HG02885 (cell line): ENCODE data around the gene ADM5.

Experiments used
- ATAC-seq: cut with Tn5 transposase; IDR thresholded peaks from one replicate; pipeline ENCODE4 v1.9.1; 2021; ENCODE audit warnings: mild to moderate bottlenecking; ENCODE audit not compliant: unreplicated experiment, poor library complexity

Gene ADM5

DNA sequence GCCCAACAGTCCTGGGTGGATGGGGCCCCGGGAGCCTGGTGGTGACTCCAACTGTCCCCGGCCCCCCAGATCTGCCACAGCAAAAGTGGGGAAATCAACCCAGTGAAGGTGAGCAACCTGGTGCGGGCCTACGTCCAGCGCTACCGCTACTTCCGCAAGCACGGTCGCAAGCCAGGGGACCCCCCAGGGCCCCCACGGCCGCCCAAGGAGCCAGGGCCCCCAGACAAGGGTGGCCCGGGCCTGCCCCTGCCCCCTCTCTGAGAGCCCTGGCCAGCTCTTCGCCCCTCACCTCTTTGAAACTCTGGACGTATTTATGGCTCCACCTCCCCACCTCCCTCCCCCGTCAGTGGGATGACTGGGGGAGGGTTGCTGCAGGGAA, 31.3 kb upstream of the ADM5 start:
- ATAC-seq = no peak

DNA sequence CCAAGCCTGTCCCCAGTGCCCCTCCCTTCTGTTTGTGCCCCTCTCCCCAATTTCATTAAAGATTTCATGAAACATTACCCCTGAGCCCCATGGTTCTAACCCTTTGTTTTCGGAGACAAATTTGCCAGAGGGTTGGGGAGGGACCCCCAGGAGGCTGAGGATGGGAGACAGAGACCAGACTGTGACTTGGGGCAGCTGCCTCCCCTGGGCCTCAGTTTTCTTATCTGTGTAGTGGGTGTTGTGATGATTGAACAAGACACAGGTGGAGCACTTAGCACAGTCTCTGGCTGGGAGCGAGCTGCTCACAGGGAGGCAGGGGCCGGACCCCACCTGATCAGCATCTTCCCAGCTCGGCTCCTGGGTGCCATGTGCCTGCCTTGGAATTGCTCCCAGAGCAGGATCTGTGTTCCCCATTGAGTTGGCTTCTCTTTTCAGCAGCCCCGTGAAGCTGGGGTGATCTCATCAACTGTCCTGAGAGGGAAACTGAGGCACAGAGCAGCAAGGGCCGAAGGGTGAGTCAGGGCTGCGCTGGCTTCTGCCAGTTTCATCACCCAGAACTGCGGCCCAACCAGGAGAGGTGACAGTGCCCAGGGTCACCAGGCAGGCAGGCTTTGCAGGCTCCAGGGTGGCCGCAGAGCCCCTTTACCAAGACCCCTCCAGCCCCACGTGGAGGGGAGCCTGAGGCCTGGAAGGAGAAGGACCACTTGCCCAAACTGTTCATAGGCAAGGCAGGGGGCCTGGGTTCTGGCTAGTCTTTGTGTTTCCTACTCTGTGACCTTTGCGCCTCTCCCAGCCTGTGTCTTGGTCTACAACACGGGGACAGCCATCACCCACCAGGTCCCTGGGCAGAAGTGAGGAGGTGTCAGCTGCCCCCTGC, 30.6 kb upstream of the ADM5 start:
- ATAC-seq = no peak

DNA sequence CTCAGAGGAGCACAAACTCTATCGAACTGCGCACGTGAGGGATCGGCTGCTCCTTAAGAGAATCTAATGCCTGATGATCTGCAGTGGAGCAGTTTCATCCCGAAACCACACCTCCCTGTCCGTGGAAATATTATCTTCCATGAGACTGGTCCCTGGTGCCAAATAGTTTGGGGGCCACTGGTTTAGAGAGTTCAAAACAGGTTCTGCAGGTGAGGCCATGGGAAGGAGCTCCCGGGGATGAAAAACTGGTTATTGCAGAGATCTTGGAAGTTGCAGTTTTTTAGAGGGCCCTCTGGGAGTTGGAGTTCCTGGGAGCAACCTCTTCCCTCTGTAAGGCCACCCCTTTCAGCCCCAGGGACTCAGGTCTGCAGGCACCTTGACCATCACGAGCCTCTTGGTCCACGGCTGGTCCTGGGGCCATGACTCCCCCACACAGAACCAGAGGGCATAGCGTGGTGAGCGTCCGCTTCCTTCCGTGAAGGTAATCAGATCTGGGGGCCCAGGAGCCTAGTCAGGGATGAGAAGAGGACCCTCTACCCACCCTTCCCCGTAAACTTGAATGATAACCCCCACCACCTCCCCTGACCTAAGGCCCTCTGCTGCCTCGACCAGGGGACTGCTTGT, 28.9 kb upstream of the ADM5 start:
- no peak for ATAC-seq

DNA sequence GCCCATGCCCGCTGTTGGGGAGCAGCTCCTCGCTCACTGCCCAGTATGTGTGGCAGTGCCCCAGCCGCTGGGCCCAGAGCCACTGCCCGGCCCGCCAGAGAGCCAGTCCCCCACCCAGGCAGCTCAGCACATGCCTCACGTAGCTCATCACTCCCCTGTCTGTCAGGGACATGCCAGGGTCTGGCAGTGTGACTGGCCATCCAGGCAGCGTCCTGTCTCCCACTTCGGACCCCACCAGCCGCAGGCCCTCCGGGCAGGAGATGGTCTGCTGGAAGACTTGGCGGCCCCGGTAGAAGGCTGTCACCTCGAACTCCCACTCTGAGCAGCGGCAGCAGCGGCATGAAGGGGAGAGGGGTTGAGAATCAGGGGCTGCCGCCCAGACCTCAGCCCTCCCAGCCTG, 27.4 kb upstream of the ADM5 start:
- ATAC-seq = no peak

DNA sequence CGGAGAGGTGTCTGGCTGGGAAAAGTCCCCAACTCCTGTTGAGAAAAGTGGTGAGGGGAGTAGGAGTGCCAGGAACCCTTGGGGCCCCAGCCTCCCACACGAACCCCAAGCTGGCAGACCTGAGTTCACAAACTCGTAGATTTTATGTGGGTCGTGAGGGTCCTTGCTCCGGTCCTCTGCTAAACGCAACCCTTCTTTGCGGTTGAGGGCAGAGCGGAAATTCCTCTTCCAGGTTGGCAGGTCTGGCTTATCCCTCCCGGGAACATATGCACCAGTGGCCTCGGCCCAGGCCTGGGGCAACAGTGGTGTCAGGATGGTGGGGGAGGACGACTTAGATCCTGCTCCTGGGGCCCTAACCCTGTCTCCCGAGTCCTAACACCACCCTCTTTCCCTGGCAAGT, 26.2 kb upstream of the ADM5 start:
- no peak for ATAC-seq

DNA sequence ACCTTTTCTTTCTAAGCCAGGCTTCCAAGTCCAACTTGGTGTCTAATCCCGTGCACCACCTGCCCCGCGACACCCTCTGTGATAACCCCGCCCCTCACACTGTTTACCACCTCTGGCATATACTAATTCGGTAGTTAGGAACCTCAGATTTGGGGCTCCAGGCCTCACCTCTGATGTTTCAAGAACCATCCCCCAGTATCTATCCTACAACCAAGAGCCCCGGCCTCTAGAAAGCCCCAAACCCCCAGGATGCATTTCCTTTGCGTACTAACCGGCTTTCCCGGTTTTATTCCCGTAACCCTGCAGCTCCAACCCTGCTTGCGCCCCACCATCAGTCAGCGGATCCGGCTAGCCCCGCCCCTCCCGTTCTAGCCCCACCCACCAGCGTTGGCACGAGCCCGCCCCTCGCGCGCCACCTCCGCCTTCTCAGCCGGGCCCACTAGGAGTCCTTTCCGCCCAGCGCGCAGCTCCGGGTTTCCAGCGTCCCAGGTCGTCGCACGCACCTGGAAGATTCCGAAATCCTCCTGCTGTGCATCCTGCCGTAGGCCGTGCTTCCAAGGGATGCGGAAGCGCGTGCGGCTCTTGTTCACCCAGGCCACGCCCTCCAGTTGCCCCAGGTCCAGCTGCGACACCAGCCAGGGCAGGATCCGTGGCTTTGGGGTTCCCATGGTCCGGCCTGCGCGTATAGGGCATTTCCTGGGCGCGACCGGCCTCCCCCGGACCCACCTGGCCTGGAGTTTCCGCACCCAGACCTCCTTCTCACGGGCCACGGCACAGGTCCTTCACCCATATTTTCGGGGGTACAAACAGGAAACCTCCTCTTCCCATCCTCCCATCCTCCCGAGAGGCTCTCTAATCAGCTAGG, 25.0 kb upstream of the ADM5 start:
- peak; percentile 50 for ATAC-seq

DNA sequence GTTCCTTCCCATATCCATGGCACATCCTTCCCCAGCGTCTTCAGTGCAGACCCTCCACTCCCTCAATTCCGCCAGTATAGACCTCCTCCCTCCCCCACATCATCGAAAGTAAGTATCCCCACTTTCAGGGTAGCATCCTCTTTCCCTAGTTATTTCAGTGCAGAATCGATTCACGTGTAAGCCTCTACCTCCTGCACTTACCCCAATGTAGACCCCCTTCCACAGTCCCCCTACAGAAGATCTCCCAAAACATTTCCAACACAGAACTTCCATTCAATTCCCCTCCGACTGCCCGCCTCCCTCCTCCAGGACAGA, 24.4 kb upstream of the ADM5 start:
- no peak for ATAC-seq

DNA sequence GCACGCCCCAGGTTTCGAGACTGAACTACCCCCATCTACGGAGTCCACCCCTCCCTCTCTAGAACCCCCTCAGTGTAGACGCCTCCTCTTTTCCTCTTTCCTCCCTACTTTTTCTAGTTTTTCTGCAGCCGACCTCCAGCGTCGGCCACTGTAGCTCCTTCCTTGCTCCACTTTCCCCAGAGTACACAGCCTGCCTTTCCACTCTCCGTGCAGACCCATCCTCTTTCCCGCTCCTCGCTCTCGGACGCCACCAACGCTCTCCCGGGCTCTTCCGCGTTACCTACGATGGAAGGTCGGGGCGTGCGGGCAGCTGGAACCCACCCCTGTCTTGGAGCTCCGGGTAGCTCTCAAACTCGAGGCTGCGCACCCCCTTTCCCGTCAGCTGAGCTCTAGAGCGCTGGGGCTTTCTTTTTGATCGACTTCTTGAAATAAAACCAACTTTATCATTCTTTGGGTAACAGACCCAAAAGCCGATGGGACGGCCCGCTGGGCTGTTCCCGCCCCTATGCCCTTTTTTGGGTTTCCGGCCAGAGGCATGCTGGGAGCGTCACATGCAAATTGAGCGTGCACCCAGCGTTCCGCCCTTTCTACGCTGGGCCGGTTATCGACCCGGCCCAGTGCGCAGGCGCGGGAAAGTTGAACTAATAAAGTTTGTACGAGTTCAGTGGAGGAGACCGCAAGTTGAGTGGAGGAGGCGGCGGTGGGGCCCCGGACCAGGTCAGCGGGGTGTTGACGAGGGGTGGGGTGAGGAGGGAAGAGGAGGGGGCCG, 23.9 kb upstream of the ADM5 start, which contains the start of the genes BCL2L12 and IRF3:
Gene BCL2L12 (plus strand): TSS at position 583 of the 769 bp plus-strand sequence. CDS start 760 bp downstream, outside the sequence.
Gene IRF3 (minus strand): TSS at position 507 of the 769 bp plus-strand sequence. CDS start 1,019 bp downstream, outside the sequence.
- ATAC-seq = peak; percentile 83

DNA sequence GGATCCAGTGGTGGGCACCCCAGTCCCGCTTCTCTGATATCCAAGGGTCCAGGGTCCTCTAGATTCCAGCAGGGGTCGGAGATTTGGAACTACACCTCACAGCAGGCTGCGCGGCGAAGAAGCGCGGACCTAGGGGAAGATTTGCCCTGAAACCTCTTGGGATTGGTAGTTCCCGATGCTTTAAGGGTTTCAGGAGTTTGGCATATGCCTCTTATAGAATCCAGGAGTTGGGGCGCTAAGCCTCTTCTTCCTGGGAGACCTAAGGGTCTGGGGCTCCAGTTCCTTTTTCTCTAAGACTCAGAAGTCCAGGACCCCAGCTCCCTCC, 23.3 kb upstream of the ADM5 start:
- ATAC-seq = no peak

DNA sequence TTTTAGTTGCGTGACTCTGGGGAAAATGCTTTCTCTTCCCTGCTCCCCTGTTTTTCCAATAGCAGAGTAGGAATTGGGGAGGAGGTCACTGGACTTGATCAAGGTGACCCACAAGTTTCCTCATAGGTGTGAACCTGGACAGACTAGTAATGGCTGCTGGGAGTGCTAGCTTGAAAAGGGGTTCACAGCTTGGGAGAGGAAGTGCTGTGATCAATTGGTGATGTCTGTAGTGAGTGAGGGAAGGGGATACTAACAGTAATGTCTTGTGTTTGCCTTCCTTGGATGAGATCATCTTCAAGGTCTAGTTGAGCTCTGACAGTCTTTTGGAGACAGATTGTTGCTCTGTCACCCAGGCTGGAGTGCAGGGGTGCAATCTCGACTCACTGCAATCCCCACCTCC, 21.9 kb upstream of the ADM5 start:
- no peak for ATAC-seq

DNA sequence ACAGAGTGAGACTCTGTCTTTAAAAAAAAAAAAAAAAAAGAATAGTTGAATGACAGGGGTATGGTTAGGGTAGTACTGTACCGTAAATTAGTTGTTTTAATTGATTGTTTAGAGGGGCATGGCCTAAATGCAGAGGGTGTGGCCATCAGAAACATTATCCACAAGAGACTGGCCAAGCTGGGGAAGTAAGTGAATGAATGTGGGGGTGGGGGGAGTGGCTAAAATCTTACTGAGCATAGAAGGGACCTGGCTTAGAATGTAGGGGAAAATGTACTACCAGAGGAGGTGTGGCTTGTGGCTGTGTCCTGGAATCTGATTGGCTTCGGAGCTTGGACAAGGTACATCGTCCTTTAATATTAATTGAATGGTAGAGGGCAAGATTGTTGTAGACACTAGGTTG, 19.9 kb upstream of the ADM5 start:
- ATAC-seq = no peak

DNA sequence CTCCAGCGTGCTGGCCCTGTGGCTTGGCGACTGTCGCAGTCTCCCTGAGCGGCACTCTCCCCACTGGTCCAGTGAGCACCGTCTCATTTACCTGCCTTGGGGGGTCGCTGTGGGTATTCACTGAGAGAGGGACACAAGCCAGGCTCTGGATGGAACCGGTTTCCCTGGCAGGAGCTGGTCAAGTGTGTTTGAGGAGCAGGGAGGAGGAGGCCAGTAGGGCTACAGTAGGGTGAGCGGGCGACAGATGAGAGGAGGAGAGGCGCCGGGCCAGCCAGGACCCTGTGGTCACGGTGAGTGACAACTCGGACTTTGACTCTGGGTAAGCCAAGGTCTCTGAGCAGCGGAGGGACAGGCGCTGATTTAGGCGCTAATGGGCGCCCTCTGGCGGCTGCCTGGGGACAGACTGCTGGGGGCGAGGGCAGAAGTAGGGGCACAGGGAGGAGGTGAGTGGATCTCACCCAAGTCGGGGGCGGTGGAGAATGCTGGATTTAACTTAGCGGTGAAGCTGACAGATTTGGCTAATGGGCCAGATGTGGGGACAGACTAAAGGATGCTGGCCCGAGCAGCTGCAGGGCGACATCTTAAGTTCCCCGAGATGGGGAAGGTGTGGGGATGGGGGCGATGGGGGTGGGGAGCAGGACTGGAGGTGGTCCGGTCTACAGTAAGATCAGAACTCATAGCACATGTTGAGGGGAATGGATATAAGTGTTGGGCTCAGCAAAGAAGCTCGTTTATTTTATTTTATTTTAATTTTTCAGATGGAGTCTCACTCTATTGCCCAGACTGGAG, 17.1 kb upstream of the ADM5 start:
- ATAC-seq = no peak

DNA sequence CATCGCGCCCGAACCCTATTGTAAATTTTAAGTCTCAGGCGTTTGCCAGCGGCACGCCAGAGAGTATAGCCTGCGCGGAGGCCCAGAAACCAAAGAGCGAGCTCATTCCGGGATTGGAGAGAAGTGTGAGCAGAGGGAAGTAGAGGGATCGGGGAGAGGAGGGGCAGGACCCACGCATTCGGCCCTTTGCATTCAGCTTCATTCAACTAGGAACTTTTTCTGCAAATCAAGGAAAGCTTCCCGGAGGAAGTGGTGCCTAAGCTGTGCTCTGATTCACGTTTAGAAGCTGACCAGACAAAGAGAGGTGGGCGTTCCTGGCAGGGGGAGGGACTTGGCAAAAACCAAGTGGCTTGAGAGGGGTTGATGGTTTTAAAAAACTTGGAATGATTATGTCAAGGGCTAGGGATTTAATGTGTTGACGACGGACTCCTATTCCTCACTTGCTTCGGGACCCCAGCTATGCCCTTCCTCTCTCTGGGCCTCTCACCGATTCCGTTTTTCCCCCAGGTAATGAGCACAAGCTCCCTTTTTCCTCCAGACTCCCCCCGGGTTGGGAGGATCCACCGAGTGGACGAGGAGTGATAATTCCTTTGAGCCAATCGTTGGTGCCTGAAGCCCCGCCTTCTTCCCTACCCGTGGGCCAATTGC, 13.1 kb upstream of the ADM5 start:
- ATAC-seq = peak; percentile 8

DNA sequence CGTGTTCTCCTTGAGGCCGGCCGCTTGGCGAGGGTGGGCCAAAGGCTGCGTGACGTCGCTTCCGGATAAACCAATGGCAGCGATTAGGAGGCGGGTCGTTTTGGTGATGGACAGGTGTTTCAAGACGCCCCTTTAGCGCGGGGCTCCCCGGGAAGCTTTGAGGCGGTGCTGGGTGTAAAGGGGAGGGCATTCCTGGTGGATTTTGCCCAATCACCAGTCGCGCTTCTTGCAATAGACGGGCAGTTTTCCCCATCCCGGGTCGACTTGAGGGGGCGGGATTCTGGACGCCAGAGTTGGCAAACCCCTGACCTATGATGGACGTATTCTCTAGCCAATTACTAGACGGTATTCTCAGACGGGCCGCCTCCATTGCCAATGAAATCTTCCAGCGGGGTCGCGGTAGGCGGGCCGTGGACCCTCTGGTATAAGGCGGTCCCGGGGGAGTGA, 12.6 kb upstream of the ADM5 start:
- ATAC-seq = peak; percentile 72

DNA sequence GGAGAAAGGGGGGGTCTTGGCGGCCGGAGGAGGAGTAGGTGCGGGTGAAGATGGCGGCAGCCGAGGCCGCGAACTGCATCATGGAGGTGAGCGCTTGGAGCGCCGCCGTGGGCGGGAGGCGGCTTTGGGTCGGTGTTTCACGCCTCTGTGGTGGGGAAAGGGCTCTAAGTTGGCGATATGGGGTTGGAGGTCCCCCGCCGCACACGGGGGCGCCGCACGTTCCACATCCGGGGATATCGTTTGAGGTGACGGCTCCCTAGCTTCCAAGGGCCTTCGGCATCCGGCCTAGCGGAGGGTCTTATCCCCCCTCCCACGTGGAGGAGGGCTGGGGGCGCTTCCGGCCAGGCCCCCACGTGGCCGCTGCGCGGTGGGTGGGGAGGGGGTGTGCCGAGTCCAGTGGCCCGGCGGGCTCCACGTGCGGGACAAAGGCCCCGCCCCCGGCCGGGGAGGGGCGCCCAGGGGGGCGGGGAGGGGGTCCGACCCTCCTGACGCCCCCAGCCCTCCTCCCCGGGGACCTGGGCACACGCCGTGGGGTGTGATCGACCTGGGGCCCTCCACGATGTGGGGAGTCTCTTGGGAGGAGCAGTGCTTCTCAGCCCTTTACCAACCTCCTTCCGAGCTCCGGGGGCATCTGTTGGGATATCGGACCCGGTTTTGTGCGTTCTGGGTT, 12.0 kb upstream of the ADM5 start, which contains the start of gene PRMT1:
Gene PRMT1 (plus strand): TSS at position 41 of the 670 bp plus-strand sequence. CDS start 10 bp downstream, at position 51.
- no peak for ATAC-seq

DNA sequence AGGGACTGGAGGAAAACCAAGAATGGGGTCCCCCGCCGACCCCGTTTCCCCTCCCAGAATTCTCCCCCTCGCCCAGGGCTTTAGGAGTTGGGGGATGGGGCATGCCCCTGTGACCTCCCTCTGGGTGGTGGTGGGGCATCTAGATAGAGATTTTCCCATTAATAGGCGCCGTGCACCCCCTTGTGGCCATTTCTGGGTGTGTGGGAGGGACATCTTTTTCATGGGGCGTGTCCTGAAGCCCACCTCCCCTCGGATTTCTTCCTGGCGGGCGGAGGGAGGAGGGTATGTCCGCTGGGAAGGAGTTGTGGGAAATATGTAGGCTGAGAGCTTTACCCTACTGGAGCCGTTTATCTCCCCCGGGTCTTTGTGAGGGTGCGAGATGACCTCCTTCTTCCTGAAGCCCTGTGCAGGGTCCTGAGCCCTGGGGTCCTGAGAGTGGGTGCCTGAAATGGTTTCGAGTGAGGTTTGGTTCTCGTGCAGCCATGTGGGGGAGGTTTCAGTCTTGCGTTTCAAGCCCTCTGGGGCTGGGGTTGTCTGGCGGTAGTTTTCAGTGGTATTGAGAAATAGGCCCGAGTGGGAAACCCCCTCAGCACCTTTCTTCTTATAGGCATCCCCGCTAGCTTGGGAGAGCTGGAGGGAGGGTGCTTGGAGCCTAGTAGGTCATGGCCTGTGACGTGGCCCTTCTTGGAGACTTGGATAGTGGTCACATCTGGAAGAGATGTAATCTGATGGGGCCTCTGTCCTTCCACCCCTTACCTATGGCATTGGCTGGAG, 11.3 kb upstream of the ADM5 start:
- ATAC-seq = no peak

DNA sequence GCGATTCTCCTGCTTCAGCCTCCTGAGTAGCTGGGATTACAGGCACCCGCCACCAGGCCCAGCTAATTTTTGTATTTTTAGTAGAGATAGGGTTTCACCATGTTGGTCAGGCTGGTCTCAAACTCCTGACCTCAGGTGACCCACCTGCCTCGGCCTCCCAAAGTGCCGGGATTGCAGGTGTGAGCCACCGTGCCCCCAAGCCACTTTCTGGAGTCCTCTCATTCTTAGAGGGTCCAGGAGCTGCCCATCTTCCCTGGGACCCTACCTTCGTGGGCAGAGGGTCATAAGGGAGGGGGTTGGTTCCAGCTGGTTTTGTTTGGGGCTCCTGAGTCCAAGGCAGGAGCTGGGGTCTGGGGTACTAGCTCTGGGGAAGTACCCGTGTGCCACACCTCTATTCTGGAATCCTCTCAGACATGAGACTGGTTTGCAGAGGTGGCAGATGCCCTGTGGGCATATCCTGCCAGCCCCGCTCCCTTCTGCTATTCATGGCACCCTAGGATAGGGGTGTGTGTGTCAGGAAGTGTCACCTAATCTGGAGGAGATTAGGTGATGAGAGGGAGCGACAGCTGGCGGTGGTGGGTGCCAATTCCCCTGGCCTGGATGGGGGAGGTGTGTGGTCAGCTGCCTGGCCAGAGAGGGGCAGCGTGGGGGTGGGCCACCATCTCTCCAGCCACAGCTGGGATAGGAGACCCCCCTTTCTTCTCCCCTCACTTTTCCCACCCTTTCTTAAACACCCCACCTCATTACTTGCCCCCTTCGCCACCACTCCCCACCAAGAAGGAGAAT, 10.2 kb upstream of the ADM5 start:
- no peak for ATAC-seq
